GM12864 (cell line): Measurements from ENCODE around the gene LIMS3.
"Not testable (repeated sequence)": the region's sequence is repeated elsewhere in the genome, so short reads cannot be mapped to it uniquely, and the experiment has no call there.

ENCODE experiments used
- DNase-seq: peaks from one replicate; pipeline ENCODE4 v3.0.0-alpha.2; 2011; ENCODE audit warnings: low read depth
- H3K4me3 ChIP-seq: 2 replicates; pipeline ENCODE4 v1.5.1; 2011; ENCODE audit warnings: mild to moderate bottlenecking, low read depth, low read length, control low read depth

The LIMS3 gene

DNA sequence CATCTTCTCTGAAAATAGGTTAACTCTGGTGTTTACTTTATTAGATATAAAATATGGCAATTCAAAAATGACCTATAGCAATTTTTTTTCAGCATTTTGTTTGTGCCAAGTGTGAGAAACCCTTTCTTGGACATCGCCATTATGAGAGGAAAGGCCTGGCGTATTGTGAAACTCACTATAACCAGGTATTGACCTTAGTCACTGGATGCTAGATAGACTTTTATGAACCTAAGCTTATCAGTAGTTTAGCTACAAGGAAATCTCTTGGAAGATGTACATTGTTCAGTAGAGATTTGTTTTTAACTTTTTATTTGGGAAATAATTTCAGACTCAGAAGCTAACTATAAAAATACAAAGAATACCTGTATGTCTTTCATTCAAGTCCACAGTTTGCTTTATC lies 21.7 kb downstream of the LIMS3 start:
- DNase-seq, H3K4me3 ChIP-seq: not testable (repeated sequence)

DNA sequence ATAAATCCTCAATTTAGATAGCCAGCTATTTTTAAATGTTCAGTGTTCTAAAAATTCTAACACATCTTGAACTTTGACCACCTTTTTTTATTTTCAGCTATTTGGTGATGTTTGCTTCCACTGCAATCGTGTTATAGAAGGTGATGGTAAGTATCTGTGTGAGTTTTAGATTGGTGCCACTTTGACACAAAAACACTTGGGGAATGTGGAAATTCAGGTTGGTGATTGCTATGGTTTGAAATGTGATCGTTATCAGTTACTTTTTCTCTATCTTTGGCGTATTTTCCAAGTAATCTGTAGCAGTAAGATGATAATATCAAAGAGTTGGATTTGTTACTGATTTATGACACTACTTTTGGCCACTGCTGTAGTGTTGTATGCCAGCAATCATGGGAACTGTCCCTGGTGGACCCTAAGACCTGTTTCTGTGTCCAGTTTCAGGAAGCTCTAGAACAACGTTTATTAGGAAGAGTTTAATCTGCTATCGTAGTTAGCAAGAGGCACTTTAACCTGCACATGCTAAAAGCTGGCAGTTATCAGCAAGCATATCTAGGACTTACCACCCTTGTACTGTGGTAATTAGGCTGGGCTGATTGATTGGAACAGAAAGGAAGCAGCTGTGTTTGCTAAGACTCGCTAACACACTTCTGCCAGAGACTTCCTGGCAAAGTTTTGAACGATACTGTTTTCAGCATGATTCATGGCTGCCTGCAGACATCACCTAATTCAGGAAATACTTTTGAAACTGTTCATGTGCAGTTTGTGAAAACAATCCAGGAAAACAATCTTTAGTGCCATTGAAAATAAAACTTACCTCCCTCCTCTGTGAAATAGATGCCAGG lies 23.3 kb downstream of the LIMS3 start:
- DNase-seq, H3K4me3 ChIP-seq: not testable (repeated sequence)

DNA sequence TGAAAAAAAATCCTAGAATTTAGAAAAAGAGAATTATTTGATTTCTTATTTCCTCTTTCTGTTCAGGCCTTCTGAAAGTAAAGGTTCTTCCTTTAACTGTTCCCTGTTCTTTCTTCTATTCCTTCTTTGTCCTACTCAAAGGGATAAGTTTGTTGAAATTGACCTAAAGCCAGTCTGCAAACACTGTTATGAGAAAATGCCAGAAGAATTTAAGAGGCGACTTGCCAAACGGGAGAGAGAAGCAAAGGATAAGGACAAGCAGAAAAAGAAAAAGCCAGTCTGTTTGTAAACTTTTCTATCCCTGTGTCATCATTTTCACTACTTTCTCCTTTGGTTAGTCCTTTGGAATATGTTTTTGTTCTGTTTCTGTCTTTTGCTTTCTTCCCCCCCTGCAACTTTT lies 26.0 kb downstream of the LIMS3 start:
- not testable (repeated sequence) for DNase-seq, H3K4me3 ChIP-seq

DNA sequence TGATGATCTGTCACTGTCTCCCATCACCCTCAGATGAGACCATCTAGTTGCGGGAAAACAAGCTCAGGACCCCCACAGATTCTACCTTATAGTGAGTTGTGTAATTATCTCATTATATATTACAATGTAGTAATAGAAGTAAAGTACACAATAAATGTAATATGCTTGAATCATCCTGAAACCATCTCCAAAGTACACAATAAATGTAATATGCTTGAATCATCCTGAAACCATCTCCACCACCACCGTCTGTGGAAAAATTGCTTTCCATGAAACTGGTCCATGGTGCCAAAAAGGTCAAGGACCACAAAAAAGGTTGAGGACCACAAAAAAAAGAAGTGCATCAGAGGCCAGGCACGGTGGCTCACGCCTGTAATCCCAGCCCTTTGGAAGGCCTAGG lies 29.3 kb downstream of the LIMS3 start:
- DNase-seq, H3K4me3 ChIP-seq: not testable (repeated sequence)

DNA sequence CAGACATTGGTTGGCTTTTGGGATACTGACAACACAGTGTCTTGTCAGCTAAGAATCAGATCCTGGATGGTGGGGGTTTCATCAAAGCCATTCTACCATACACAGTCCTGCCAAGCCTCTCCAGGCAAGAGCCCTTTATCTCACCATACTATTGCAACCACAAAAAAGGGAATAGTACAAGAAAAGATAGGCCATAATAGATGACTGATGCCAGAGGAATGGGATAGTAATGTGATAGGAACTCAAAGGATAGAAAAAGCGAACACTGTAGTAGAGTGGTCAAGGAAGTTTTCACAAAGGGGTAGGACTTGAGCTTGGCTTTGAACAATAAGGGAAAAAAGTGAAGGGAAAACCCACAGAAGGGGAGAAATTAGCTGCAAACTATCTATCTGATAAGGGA lies 30.7 kb downstream of the LIMS3 start:
- not testable (repeated sequence) for H3K4me3 ChIP-seq, DNase-seq

DNA sequence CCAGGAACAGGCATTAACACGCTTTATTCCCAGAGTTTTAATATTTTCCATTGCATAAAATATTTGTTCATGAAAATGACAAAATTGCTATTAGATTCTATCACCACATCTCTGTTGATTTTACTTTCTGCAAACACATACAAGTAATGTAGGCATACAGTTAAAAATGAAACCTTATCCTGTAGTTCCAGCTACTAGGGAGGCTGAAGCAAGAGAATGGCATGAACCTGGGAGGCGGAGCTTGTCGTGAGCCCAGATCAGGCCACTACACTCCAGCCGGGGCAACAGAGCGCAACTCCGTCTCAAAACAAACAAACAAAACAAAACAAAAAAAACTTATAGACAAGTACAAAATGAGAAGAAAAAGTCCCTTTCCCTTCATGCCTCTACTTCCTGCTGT lies 38.0 kb downstream of the LIMS3 start:
- not testable (repeated sequence) for H3K4me3 ChIP-seq, DNase-seq

DNA sequence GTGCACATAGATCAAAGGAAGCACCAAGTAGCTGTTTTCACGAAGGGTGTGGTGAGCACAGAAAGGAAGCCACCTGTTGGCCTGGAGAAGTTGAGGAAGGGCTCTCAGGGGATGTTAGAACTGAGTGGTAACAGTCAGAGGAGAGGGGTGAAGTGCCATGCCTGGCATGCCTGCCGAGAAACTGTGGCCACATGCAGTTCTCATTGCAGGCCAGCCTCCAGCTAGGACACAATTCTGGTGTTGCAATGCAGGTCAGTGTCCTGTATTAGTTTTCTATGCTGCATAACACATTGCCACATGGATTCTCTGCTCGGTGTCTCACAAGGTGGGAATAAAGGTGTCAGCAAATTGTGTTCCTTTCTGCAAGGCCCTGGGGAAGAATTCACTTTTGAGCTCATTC lies 46.9 kb downstream of the LIMS3 start:
- not testable (repeated sequence) for DNase-seq, H3K4me3 ChIP-seq

DNA sequence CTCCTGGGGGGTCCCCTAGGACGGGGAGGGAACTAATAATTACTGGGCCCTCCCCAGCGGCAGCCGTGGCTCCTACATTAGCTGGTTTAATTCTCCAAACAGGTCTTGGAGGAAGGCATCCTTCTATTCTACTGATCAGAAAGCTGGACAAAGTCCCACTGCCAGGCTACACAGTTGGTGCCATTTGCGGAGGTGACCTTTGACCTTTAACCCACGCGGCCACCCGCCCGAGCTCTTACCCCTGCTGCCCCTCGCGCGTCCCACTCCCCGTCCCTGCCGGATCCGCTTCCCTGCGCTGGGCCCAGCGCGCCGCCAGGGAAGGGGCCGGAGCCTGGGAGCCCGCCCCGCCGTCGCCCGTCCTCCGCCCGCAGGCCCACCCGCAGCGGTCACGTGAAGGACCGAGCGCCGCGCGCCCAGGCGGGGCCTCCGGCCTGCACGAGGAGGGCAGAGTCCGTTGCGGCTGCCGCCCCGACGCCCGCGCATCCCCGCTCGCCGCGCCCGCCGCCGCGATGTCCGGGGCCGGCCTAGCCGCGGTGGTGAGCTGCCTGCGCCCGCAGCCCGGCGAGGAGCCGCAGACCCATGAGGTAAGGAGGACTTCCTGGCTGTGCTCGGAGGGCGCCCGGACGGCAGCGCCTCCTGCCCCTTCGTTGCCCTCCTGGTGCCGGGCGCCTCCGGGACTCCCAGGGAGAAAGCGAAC lies 48.9 kb downstream of the LIMS3 start:
- not testable (repeated sequence) for H3K4me3 ChIP-seq, DNase-seq

DNA sequence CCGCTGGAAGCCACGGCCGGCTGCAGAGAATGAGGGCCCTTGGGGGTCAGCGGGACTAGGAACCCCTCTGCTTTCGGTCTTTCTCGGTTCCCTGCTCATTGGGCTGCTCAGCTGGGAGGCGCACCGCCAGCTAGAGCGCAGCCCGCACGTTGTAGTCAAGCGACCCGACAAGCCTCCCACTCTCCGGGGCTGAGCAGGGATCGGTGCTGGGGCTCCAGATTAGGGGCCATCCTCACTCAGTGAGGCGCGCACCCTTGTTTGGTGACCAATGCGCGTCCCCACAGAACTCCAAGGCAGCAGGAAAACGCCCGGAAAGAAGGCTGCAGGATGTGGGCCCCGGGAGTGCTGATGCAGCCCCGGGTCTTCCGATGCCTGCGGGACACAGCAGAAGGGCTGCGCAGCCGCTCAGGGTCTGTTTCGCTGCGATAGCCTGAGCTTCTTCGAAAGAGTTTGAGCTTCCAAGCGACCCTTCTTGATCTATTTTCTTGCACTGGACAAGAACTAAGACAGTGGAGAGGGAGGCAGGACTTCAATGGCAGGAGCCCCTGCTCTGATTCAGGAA lies 49.6 kb downstream of the LIMS3 start:
- not testable (repeated sequence) for H3K4me3 ChIP-seq, DNase-seq

DNA sequence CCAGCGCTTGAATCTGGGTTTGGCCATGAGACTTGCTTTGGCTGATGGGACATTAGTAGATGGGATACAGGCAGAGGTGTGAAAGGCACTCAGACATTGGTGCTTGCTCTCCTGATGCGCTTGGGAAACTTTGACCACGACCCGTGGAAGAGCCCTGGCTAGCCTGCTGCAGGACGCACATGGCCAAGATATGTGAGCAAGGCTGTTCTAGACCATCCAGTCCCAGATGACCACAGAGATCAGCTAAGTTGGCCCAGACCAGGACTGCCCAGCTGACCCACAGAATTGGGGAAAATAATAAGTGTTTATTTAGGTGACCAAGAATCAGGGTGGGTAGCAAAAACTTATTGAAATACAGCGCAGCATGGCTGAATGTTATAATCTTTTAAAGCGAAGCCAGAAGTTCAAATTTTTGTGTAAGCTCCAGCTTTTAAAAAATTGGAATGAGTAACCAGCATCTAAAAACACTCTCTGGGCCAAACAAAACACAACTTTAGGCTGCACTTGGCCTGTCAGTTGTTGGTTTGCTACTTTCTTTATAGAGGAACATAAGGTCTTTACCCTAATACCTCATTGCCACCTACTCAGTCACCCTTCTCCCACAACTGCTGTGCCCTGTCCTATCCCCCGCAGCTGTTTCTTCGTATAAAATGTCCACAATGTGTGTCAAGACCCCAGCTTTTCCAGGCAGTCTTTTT lies 51.8 kb downstream of the LIMS3 start:
- DNase-seq, H3K4me3 ChIP-seq: not testable (repeated sequence)

DNA sequence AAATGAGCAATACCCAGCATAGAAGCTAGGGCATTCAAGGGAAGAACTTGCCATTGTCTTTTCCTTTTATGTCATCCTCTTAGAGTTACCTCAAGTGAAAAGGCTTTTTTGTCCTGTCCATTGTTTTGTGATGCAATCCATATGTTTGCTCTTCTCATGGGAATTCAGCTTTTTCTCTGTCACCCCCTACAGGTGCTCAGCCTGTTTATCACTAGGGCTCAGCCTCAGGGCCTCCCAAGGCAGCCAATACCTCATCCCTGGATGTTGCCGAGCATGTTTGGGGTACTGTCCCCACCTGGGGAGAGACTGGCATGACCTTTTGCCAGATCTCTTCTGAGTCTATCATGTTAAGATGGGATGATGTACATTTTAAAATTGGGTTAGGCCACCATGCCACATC lies 65.5 kb downstream of the LIMS3 start:
- H3K4me3 ChIP-seq, DNase-seq: not testable (repeated sequence)

DNA sequence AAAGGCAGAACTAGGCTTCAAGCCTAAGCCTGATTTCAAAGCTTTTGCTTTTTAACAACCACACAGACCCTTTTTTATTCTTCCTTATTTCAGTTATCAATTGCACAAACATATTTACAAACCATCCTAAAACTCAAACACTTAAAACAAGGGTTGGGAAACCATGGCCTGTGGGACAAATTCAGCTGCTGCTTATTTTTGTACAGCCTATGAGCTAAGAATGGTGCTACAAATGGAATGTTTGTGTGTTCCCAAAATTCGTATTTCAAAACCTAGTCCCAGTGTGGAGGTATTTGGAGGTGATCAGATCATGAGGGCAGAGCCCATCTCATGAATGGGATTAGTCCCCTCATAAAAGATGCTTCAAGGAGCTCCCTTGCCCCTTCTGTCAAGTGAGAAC lies 67.0 kb downstream of the LIMS3 start:
- DNase-seq, H3K4me3 ChIP-seq: not testable (repeated sequence)

DNA sequence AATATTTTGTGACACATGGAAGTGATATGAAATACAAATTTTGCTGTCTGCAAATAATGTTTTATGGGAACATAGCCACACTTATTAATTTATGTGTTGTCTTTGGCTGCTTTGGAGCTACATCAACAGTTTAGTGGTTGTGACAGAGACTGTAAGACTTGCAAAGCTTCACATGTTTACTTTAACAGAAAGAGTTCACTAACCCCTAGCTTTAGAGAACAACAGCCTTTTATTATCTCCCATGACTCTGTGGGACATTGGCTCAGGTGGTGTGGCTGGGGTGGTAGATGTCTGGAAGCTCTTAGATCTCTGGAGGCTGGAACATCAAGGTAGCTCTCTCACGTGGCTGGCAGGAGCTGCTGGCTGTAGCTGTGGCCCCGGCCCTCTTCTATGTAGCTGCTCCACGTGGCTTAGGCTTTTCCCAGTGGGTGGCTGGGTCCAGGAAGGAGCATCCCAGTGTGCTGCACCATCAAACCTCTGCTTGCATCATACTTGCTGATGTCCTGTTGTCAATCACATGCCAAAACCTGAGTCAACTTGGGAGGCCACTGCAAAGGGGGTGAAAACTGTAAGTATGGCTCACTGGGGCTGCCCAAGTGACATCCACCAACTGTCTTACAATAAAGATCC lies 67.7 kb downstream of the LIMS3 start:
- not testable (repeated sequence) for DNase-seq, H3K4me3 ChIP-seq

DNA sequence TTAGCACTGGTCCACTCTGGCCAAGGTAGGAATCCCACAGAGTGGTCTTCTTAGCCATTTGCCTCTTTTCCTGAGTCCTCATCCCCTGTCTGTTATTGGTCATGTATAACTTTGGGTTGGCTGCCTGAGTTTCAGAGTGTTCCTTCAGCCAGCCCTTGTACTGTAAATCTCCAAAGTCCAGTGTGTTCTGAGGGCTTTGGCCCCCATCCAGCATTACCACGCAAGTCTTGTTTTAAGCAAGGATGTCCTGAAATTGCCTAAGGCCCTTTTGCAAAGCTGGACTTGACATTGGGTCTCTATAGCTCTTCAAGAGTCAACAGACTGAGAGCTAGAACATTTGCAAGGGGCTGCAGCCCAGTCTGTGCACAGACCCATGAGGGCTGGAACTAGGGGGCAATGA lies 68.4 kb downstream of the LIMS3 start:
- not testable (repeated sequence) for DNase-seq, H3K4me3 ChIP-seq

DNA sequence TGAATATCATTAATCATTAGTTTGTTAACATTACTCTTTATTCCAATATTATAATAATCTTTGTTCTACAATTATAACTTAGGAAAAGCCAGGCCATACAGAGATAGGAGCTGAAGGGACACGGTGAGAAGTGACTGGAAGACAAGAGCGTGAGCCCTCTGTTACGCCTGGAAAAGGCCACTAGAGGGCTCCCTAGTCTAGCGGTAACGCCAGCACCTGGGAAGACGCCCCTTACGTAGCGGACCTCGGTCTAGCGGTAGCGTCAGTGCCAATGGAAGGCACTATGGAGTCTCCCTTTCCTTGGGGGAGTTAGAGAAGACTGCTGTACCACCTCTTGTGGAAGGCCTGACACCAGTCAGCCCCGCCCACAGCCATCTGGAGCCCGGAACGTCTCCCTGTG lies 71.4 kb downstream of the LIMS3 start:
- H3K4me3 ChIP-seq, DNase-seq: not testable (repeated sequence)

DNA sequence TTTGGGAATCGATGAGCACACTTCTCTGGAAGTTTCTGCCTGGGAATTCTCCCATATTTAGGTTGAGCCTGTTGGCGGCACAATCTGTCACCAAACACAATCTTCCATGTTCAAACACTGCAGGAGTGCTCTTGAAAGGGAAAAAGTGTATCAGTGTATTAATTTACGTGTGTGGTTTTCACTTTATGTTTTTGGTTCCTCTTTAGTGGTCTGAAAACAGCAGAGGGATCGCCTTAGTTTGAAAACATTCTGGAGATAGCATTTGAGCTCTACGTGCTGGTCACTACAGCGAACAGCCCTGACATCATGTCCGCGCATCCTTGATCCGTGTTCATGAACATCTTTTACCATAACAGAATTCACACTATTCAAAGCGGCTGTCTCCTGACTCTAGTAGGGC lies 73.2 kb downstream of the LIMS3 start:
- not testable (repeated sequence) for DNase-seq, H3K4me3 ChIP-seq
